ENCODE measurements around the gene PDZK1. TPM values are rescaled to one million over a fixed set of nuclear protein-coding genes. Genes with fewer than 3 reads are reported as not detected.
"Not testable (repeated sequence)": the region's sequence is repeated elsewhere in the genome, so short reads cannot be mapped to it uniquely, and the experiment has no call there.

Gene PDZK1
- total RNA-seq, 4 donors from 2014 or later = 0.35 TPM; not detected in 3

- H3K9me3 ChIP-seq = no peaks in the 10 kb centered on the region
- TF ChIP-seq POLR2A (IDR thresholded peaks at IDR 0.05) (no peak), CTCF (IDR thresholded peaks at IDR 0.05) (no peak)
- no peak overlapping the region for H3K4me3 ChIP-seq
- H3K27ac ChIP-seq = no peak overlapping the region
- DNase-seq = no peak
- no peaks in the 10 kb centered on the region for H3K4me1 ChIP-seq
- H3K27me3 ChIP-seq = no peaks in the 10 kb centered on the region
- intact Hi-C loops (cut with DNase I; ENCODE audit: low total_unique reads) = no loop called here
- no peaks in the 10 kb centered on the region for H3K36me3 ChIP-seq
These were observed 29.0 kb upstream of the PDZK1 start for GRCh38 chr1:145736191-145736590.

- no peaks in the 10 kb centered on the region for H3K9me3 ChIP-seq
- TF ChIP-seq CTCF (IDR thresholded peaks at IDR 0.05) = no peak
- no peak for TF ChIP-seq POLR2A (IDR thresholded peaks at IDR 0.05)
- H3K4me3 ChIP-seq = no peak overlapping the region
- no peaks in the 10 kb centered on the region for H3K27me3 ChIP-seq
- H3K27ac ChIP-seq = no peak overlapping the region
- DNase-seq = no peak
- H3K36me3 ChIP-seq = no peaks in the 10 kb centered on the region
- intact Hi-C loops (cut with DNase I; ENCODE audit: low total_unique reads) = no loop called here
- no peaks in the 10 kb centered on the region for H3K4me1 ChIP-seq
These were observed 23.7 kb upstream of the PDZK1 start for GRCh38 chr1:145730900-145731299.

GRCh38 chr1:145730467-145730866 lies 23.3 kb upstream of the PDZK1 start:
- TF ChIP-seq CTCF (IDR thresholded peaks at IDR 0.05) = no peak
- no peak for TF ChIP-seq POLR2A (IDR thresholded peaks at IDR 0.05)
- Histone ChIP-seq H3K4me1 (no peaks in the 10 kb centered on the region), H3K27ac (no peak overlapping the region), H3K27me3 (no peaks in the 10 kb centered on the region), H3K9me3 (no peaks in the 10 kb centered on the region), H3K4me3 (no peak overlapping the region), H3K36me3 (no peaks in the 10 kb centered on the region)
- intact Hi-C loops (cut with DNase I; ENCODE audit: low total_unique reads) = no loop called here
- no peak for DNase-seq

- no peaks in the 10 kb centered on the region for H3K27me3 ChIP-seq
- intact Hi-C loops (cut with DNase I; ENCODE audit: low total_unique reads) = no loop called here
- no peak overlapping the region for H3K27ac ChIP-seq
- no peaks in the 10 kb centered on the region for H3K4me1 ChIP-seq
- H3K4me3 ChIP-seq = no peak overlapping the region
- no peak for TF ChIP-seq POLR2A (IDR thresholded peaks at IDR 0.05)
- TF ChIP-seq CTCF (IDR thresholded peaks at IDR 0.05) = no peak
- DNase-seq = no peak
- H3K9me3 ChIP-seq = no peaks in the 10 kb centered on the region
- H3K36me3 ChIP-seq = no peaks in the 10 kb centered on the region
These were observed 22.7 kb upstream of the PDZK1 start for GRCh38 chr1:145729666-145730436.

GRCh38 chr1:145729196-145729595 lies 22.0 kb upstream of the PDZK1 start:
- Histone ChIP-seq H3K27ac (no peak overlapping the region), H3K36me3 (no peaks in the 10 kb centered on the region), H3K9me3 (no peaks in the 10 kb centered on the region), H3K27me3 (no peaks in the 10 kb centered on the region), H3K4me1 (no peaks in the 10 kb centered on the region), H3K4me3 (no peak overlapping the region)
- DNase-seq = no peak
- intact Hi-C loops (cut with DNase I; ENCODE audit: low total_unique reads) = no loop called here
- TF ChIP-seq POLR2A (IDR thresholded peaks at IDR 0.05) = no peak
- TF ChIP-seq CTCF (IDR thresholded peaks at IDR 0.05) = no peak

- intact Hi-C loops (cut with DNase I; ENCODE audit: low total_unique reads); H3K36me3 ChIP-seq; DNase-seq; H3K4me3 ChIP-seq; H3K27me3 ChIP-seq; H3K27ac ChIP-seq; H3K9me3 ChIP-seq; H3K4me1 ChIP-seq: not testable (repeated sequence)
These were observed 19.0 kb upstream of the PDZK1 start for GRCh38 chr1:145726193-145726592.
